ENCODE data around the gene ADAMTS9. TPM values are rescaled to one million over a fixed set of nuclear protein-coding genes. Genes with fewer than 3 reads are reported as not detected.

ADAMTS9 gene
- total RNA-seq, 2 experiments from 2014 or later, result not detected

GRCh38 chr3:64623125-64623524 lies 64.7 kb downstream of the ADAMTS9 start:
- no peak overlapping the region for H3K27ac ChIP-seq (ENCODE audit: low read depth in 1 of 2, low read length in 2 of 2)
- Mint-ChIP-seq H3K27ac (no peak overlapping the region), H3K36me3 (ENCODE audit: low read depth) (no peaks in the 10 kb centered on the region), H3K27me3 (no peaks in the 10 kb centered on the region), H3K4me3 (no peak overlapping the region), H3K9me3 (peaks cover 5% of the 10 kb centered on the region), H3K4me1 (ENCODE audit: low read depth) (no peaks in the 10 kb centered on the region)
- no peak overlapping the region for H3K4me3 ChIP-seq (ENCODE audit: low read length)
- DNase-seq, result no peak
- intact Hi-C loops (cut with DNase I, micrococcal nuclease), result no loop called here
- no peaks in the 10 kb centered on the region for H3K36me3 ChIP-seq (ENCODE audit: insufficient read depth, low read length)
- H3K4me1 ChIP-seq (ENCODE audit: insufficient read depth, low read length), result no peaks in the 10 kb centered on the region
- ATAC-seq (ENCODE audit: poor library complexity), result no peak
- no peaks in the 10 kb centered on the region for H3K27me3 ChIP-seq (ENCODE audit: control insufficient read depth in 1 of 2, insufficient read depth in 2 of 2, low read length in 2 of 2)
- POLR2A ChIA-PET, result no interaction called here
- H3K9me3 ChIP-seq (ENCODE audit: control insufficient read depth in 1 of 2, insufficient read depth in 1 of 2, low read length in 2 of 2), result peaks cover 0 to 4% of the 10 kb centered on the region in 2 experiments
- CTCF ChIA-PET, result no interaction called here
- no peak for TF ChIP-seq CTCF (IDR thresholded peaks at IDR 0.05)

DNA sequence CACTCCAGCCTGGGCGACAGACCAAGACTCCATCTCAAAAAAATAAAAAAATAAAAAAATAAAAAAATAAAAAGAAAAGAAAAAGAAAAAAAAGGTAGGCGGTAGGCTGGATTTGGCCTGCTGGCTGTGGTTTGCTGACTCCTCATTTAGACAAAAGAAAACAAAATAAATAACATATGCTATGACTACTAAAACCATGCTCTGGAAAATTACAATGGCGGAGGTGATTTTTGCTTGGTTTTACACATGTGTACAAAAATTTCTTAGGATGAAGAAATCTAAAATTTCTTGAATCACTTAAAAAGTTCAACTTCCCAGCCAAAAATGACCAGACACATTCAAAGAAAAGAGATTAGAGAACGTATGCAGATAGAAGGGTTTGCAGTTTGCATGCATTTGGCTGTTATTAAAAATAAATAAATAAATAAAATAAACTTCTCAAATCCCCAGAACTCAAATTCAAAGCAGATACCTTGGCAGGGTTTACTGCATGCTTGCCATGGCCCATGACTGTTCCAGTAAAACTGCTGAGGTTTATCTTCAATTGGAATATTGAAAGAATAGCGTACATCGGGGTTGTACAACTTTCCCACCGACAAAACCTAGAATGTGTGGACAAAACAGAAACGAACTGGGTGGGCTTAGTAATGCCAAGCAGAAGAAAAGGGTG lies 65.9 kb downstream of the ADAMTS9 start:
- Mint-ChIP-seq H3K9me3 (peaks cover 5% of the 10 kb centered on the region), H3K4me1 (ENCODE audit: low read depth) (no peaks in the 10 kb centered on the region), H3K36me3 (ENCODE audit: low read depth) (no peaks in the 10 kb centered on the region), H3K27me3 (no peaks in the 10 kb centered on the region), H3K27ac (no peak overlapping the region), H3K4me3 (no peak overlapping the region)
- no peak for ATAC-seq (ENCODE audit: poor library complexity)
- H3K36me3 ChIP-seq (ENCODE audit: insufficient read depth, low read length), result no peaks in the 10 kb centered on the region
- H3K9me3 ChIP-seq (ENCODE audit: control insufficient read depth in 1 of 2, insufficient read depth in 1 of 2, low read length in 2 of 2), result peaks cover 0 to 4% of the 10 kb centered on the region in 2 experiments
- no peaks in the 10 kb centered on the region for H3K4me1 ChIP-seq (ENCODE audit: insufficient read depth, low read length)
- no peak for DNase-seq
- TF ChIP-seq CTCF (IDR thresholded peaks at IDR 0.05), result no peak
- POLR2A ChIA-PET, result no interaction called here
- CTCF ChIA-PET, result no interaction called here
- intact Hi-C loops (cut with DNase I, micrococcal nuclease), result no loop called here
- H3K4me3 ChIP-seq (ENCODE audit: low read length), result no peak overlapping the region
- H3K27ac ChIP-seq (ENCODE audit: low read depth in 1 of 2, low read length in 2 of 2), result no peak overlapping the region
- H3K27me3 ChIP-seq (ENCODE audit: control insufficient read depth in 1 of 2, insufficient read depth in 2 of 2, low read length in 2 of 2), result no peaks in the 10 kb centered on the region

GRCh38 chr3:64621275-64621674 lies 66.5 kb downstream of the ADAMTS9 start:
- intact Hi-C loops (cut with DNase I, micrococcal nuclease), result no loop called here
- no peak overlapping the region for H3K4me3 Mint-ChIP-seq
- Histone ChIP-seq H3K36me3 (ENCODE audit: insufficient read depth, low read length) (no peaks in the 10 kb centered on the region), H3K27me3 (ENCODE audit: control insufficient read depth in 1 of 2, insufficient read depth in 2 of 2, low read length in 2 of 2) (no peaks in the 10 kb centered on the region), H3K9me3 (ENCODE audit: control insufficient read depth in 1 of 2, insufficient read depth in 1 of 2, low read length in 2 of 2) (peaks cover 0 to 4% of the 10 kb centered on the region in 2 experiments), H3K4me3 (ENCODE audit: low read length) (no peak overlapping the region), H3K4me1 (ENCODE audit: insufficient read depth, low read length) (no peaks in the 10 kb centered on the region), H3K27ac (ENCODE audit: low read depth in 1 of 2, low read length in 2 of 2) (no peak overlapping the region)
- no peak overlapping the region for H3K27ac Mint-ChIP-seq
- DNase-seq (no peak), ATAC-seq (ENCODE audit: poor library complexity) (no peak)
- peaks cover 5% of the 10 kb centered on the region for H3K9me3 Mint-ChIP-seq
- H3K36me3 Mint-ChIP-seq (ENCODE audit: low read depth), result no peaks in the 10 kb centered on the region
- ChIA-PET CTCF (no interaction called here), POLR2A (no interaction called here)
- H3K4me1 Mint-ChIP-seq (ENCODE audit: low read depth), result no peaks in the 10 kb centered on the region
- no peaks in the 10 kb centered on the region for H3K27me3 Mint-ChIP-seq
- no peak for TF ChIP-seq CTCF (IDR thresholded peaks at IDR 0.05)

Measured in CD4-positive, alpha-beta T cell (primary cell).